Mucosa of descending colon (tissue), 3 donors: ENCODE measurements around the gene FANCM. TPM values are rescaled to one million over a fixed set of nuclear protein-coding genes. Genes with fewer than 3 reads are reported as not detected.

Experiments used
- ATAC-seq: fragments of 200-7000 bp; cut with Tn5 transposase; one replicate; pipeline ENCODE4 v1.9.1; 2020; ENCODE audit warnings: mild to moderate bottlenecking, moderate library complexity
- DNase-seq, 3 donors: peaks; one replicate each; pipeline ENCODE4 v3.0.0-alpha.2; 2020
- H3K36me3 ChIP-seq: fragments of 200-600 bp; one replicate; pipeline ENCODE4 v1.8.0; 2021; ENCODE audit warnings: low read depth, mild to moderate bottlenecking
- H3K4me1 ChIP-seq: fragments of 200-600 bp; one replicate; pipeline ENCODE4 v1.8.0; 2021; ENCODE audit warnings: low read depth, mild to moderate bottlenecking
- H3K4me3 ChIP-seq: fragments of 200-600 bp; one replicate; pipeline ENCODE4 v1.8.0; 2021; ENCODE audit warnings: mild to moderate bottlenecking
- H3K9me3 ChIP-seq: fragments of 200-600 bp; one replicate; pipeline ENCODE4 v1.8.0; 2021; ENCODE audit warnings: mild to moderate bottlenecking
- intact Hi-C, 2 donors: fragments of 100-400 bp; cut with DNase I in 1 of 2; cut with micrococcal nuclease in 1 of 2; formaldehyde crosslinking; loops; one replicate each; pipeline versions ENCODE4 v1.11.0 to v1.11.1; 2022; cut with DNase I, micrococcal nuclease
- total RNA-seq, 3 donors: library from RNA; stranded (reverse); fragmentation: NEBNext Ultra II Directional in 2 of 3; extraction: Animal tissue kit (Norgen Biotek cat#: 25700) in 2 of 3; gene quantifications; one replicate each; pipeline versions ENCODE4 v1.2.1 to v1.2.4, GENCODE V29; 2021 to 2023
- TF ChIP-seq, protein P1 (sequence below): fragments of 200-600 bp; IDR thresholded peaks from one replicate; pipeline ENCODE4 v1.8.0; 2022; ENCODE audit warnings: antibody characterized with exemption, mild to moderate bottlenecking
- donor health status: DM: no; HTN: no; CAD: no; lungs with moderate emphysema.
- donor health status: DM: no; HTN: no; CAD: no.
- donor health status: DM: no; HTN: yes; CAD: no.

Gene FANCM
- total RNA-seq, 3 donors from 2014 or later, result 3.2 to 5.7 (median 3.6) TPM

DNA sequence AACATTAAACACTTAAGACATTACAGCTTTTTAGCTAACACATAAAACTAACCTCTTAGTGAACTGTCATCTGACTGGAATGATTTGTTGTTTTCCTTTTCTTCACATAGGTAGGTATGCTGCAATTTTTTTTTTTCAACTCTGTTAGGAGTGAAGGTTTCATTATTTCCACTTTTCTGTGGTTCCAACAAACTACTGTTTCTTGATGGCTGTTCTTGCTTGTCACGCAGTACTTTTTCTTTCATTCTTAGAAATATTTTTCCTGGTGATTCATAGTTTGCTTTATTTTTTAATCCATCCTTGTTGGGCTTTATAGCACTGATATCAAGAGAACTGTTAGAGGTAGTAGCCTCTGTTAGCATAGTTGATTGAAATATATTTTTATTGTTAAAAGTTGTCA, 111.0 kb downstream of the FANCM start:
- H3K36me3 ChIP-seq, result no peaks in the 10 kb centered on the region
- H3K9me3 ChIP-seq, result no peaks in the 10 kb centered on the region
- no peak overlapping the region for H3K4me3 ChIP-seq
- no peaks in the 10 kb centered on the region for H3K4me1 ChIP-seq
- TF ChIP-seq, protein P1, sequence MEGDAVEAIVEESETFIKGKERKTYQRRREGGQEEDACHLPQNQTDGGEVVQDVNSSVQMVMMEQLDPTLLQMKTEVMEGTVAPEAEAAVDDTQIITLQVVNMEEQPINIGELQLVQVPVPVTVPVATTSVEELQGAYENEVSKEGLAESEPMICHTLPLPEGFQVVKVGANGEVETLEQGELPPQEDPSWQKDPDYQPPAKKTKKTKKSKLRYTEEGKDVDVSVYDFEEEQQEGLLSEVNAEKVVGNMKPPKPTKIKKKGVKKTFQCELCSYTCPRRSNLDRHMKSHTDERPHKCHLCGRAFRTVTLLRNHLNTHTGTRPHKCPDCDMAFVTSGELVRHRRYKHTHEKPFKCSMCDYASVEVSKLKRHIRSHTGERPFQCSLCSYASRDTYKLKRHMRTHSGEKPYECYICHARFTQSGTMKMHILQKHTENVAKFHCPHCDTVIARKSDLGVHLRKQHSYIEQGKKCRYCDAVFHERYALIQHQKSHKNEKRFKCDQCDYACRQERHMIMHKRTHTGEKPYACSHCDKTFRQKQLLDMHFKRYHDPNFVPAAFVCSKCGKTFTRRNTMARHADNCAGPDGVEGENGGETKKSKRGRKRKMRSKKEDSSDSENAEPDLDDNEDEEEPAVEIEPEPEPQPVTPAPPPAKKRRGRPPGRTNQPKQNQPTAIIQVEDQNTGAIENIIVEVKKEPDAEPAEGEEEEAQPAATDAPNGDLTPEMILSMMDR, result no peak
- intact Hi-C loops, result no loop called here
- ATAC-seq, result no peak
- DNase-seq, result no peak

DNA sequence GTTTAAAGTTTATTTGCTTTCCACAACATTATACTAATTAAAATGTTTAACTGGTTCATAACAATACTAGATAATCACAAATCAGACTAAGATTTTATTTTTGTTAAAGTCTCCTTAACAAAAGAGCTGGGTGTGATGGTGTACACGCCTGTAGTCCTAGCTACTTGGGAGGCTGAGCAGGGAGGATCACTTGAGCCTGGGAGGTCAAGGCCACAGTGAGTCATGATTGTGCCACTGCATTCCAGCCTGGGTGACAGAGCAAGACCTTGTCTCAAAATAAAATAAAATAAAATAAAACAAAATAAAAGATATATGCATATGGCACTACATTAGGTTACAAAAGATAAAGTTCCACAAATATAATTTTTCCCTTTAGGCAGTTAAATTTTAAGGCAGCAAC, 111.7 kb downstream of the FANCM start:
- intact Hi-C loops, result no loop called here

DNA sequence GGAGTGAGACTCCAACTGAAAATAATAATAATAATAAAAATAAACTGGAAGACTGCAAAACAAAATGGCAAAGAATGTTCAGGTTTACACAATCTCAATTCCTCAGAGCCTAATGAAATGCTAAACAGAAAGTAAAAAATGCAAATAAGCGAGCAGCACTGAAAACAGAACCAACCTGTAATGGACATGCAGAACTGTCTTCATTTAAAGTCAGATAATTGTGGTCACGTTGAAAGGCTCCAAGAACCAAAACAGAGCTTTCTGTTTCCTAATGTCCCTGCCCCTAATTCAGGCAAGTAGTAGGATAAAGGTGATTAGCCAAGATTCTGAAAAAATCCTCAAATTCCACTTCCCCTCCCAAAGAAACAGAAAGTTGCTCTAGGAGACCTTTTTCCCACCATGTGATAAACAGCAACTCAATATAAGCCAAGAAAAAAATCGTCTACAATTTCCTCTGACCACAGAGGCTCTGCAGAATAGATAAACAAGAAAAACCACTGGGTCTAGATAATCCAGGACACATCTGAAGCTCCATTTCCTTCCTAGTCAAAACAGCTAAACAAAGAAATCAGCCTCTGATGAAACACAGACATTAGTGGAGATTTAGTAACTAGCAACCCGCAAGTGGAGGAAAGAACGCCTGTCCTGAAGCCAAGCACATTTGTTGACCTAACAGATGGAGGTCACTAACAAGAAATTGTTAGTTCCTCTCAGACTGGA, 114.3 kb downstream of the FANCM start:
- ATAC-seq, result no peak
- peak in 1 of 3 donors; percentile 23 for DNase-seq
- H3K36me3 ChIP-seq, result no peaks in the 10 kb centered on the region
- H3K4me3 ChIP-seq, result no peak overlapping the region
- no peaks in the 10 kb centered on the region for H3K9me3 ChIP-seq
- TF ChIP-seq, protein P1, result no peak
- no peaks in the 10 kb centered on the region for H3K4me1 ChIP-seq
- intact Hi-C loops, result no loop called here

More for the DNA sequence above, 111.7 kb downstream of the FANCM start:
- no peaks in the 10 kb centered on the region for H3K4me1 ChIP-seq
- H3K9me3 ChIP-seq, result no peaks in the 10 kb centered on the region
- H3K4me3 ChIP-seq, result no peak overlapping the region
- H3K36me3 ChIP-seq, result no peaks in the 10 kb centered on the region
- TF ChIP-seq, protein P1, result no peak
- DNase-seq, result no peak
- ATAC-seq, result no peak

Other genes with a start within 250 kb of the FANCM start
- gene KLHL28, start 174.0 kb upstream of the FANCM start, total RNA-seq, result 10 to 100 TPM; 16.1 to 19.5 (median 19.3) TPM
- gene TOGARAM1, start 173.7 kb upstream of the FANCM start, total RNA-seq, result 10 to 100 TPM; 13.2 to 17.0 (median 14.8) TPM
- 10 to 100 TPM; 25.9 to 38.4 (median 35.4) TPM for gene PRPF39, start 51.8 kb upstream of the FANCM start, total RNA-seq
- 10 to 100 TPM; 46.2 to 51.7 (median 46.2) TPM for gene FKBP3, start 1.4 kb upstream of the FANCM start, total RNA-seq
- 10 to 100 TPM; 20.4 to 27.7 (median 22.1) TPM for gene MIS18BP1, start 117.3 kb downstream of the FANCM start, total RNA-seq